Nephron progenitor cell (in vitro differentiated cells): Measurements from ENCODE around the gene ANKRD60.
A peak's percentile ranks its signal among the peaks of the same experiment; 100 is the strongest.

Source experiments
- DNase-seq: peaks from one replicate; pipeline ENCODE4 v3.0.0; 2021
- H3K27ac Mint-ChIP-seq: 2 replicates; pipeline ENCODE4 v1.8.0; 2021; ENCODE audit warnings: mild to moderate bottlenecking, moderate library complexity, mixed read lengths
- H3K27me3 Mint-ChIP-seq: 2 replicates; pipeline ENCODE4 v1.8.0; 2021; ENCODE audit warnings: mild to moderate bottlenecking, low read depth, mixed read lengths; ENCODE audit not compliant: poor library complexity
- H3K36me3 Mint-ChIP-seq: 2 replicates; pipeline ENCODE4 v1.8.0; 2021; ENCODE audit warnings: low read depth, mixed read lengths
- H3K4me1 Mint-ChIP-seq: 2 replicates; pipeline ENCODE4 v1.8.0; 2021; ENCODE audit warnings: mixed read lengths
- H3K4me3 Mint-ChIP-seq: 2 replicates; pipeline ENCODE4 v1.8.0; 2021; ENCODE audit warnings: mild to moderate bottlenecking, moderate library complexity, mixed read lengths
- H3K9me3 Mint-ChIP-seq: 2 replicates; pipeline ENCODE4 v1.8.0; 2021; ENCODE audit warnings: mild to moderate bottlenecking, moderate library complexity, mixed read lengths
- CTCF ChIP-seq: fragments of 200-600 bp; sonication (generic); IDR thresholded peaks from 2 replicates; pipeline ENCODE4 v1.5.0; 2021; ENCODE audit warnings: antibody characterized with exemption

ANKRD60 gene

GRCh38 chr20:58210398-58210747 lies 18.1 kb downstream of the ANKRD60 start:
- Mint-ChIP-seq H3K27me3 (peaks cover 54% of the 10 kb centered on the region), H3K4me1 (peaks cover 5% of the 10 kb centered on the region), H3K4me3 (no peak overlapping the region), H3K27ac (no peak overlapping the region), H3K36me3 (no peaks in the 10 kb centered on the region), H3K9me3 (peaks cover 5% of the 10 kb centered on the region)
- TF ChIP-seq CTCF: no peak
- no peak for DNase-seq

GRCh38 chr20:58209652-58210397 lies 18.6 kb downstream of the ANKRD60 start:
- TF ChIP-seq CTCF: peak; percentile 100
- Mint-ChIP-seq H3K36me3 (no peaks in the 10 kb centered on the region), H3K27me3 (peaks cover 60% of the 10 kb centered on the region), H3K4me1 (peaks cover 9% of the 10 kb centered on the region), H3K27ac (no peak overlapping the region), H3K9me3 (peaks cover 7% of the 10 kb centered on the region), H3K4me3 (no peak overlapping the region)
- DNase-seq: peak; percentile 97

- H3K36me3 Mint-ChIP-seq: no peaks in the 10 kb centered on the region
- H3K4me1 Mint-ChIP-seq: peaks cover 11% of the 10 kb centered on the region
- DNase-seq: no peak
- H3K9me3 Mint-ChIP-seq: peaks cover 15% of the 10 kb centered on the region
- H3K27ac Mint-ChIP-seq: no peak overlapping the region
- TF ChIP-seq CTCF: no peak
- H3K4me3 Mint-ChIP-seq: no peak overlapping the region
- peaks cover 67% of the 10 kb centered on the region for H3K27me3 Mint-ChIP-seq
Measured at GRCh38 chr20:58208944-58209343, 19.5 kb downstream of the ANKRD60 start.

GRCh38 chr20:58205850-58206249 lies 22.6 kb downstream of the ANKRD60 start:
- H3K4me3 Mint-ChIP-seq: no peak overlapping the region
- DNase-seq: no peak
- peaks cover 15% of the 10 kb centered on the region for H3K9me3 Mint-ChIP-seq
- peaks cover 82% of the 10 kb centered on the region for H3K27me3 Mint-ChIP-seq
- no peak overlapping the region for H3K27ac Mint-ChIP-seq
- no peaks in the 10 kb centered on the region for H3K36me3 Mint-ChIP-seq
- peaks cover 11% of the 10 kb centered on the region for H3K4me1 Mint-ChIP-seq
- TF ChIP-seq CTCF: no peak

GRCh38 chr20:58202044-58202443 lies 26.4 kb downstream of the ANKRD60 start:
- peaks cover 24% of the 10 kb centered on the region for H3K4me1 Mint-ChIP-seq
- H3K27ac Mint-ChIP-seq: no peak overlapping the region
- peaks cover 18% of the 10 kb centered on the region for H3K9me3 Mint-ChIP-seq
- DNase-seq: no peak
- no peak for TF ChIP-seq CTCF
- no peaks in the 10 kb centered on the region for H3K36me3 Mint-ChIP-seq
- H3K27me3 Mint-ChIP-seq: peaks cover 73% of the 10 kb centered on the region
- H3K4me3 Mint-ChIP-seq: no peak overlapping the region

GRCh38 chr20:58201616-58202015 lies 26.8 kb downstream of the ANKRD60 start:
- Mint-ChIP-seq H3K4me1 (peaks cover 24% of the 10 kb centered on the region), H3K4me3 (no peak overlapping the region), H3K27ac (no peak overlapping the region), H3K36me3 (no peaks in the 10 kb centered on the region), H3K27me3 (peaks cover 72% of the 10 kb centered on the region), H3K9me3 (peaks cover 23% of the 10 kb centered on the region)
- no peak for DNase-seq
- TF ChIP-seq CTCF: no peak
